Type B pancreatic cell (in vitro differentiated cells): Measurements from ENCODE around the gene PDE4B. TPM values are rescaled to one million over a fixed set of nuclear protein-coding genes. Genes with fewer than 3 reads are reported as not detected.

Experiments
- DNase-seq: peaks from one replicate; pipeline ENCODE4 v3.0.0; 2021; ENCODE audit warnings: mixed read lengths; ENCODE audit not compliant: unreplicated experiment; ENCODE audit errors: extremely low spot score
- H3K27ac Mint-ChIP-seq: 2 replicates; pipeline ENCODE4 v1.8.0; 2021; ENCODE audit warnings: mild to moderate bottlenecking, mixed read lengths
- H3K27me3 Mint-ChIP-seq: 2 replicates; pipeline ENCODE4 v1.8.0; 2021; ENCODE audit warnings: mixed read lengths
- H3K36me3 Mint-ChIP-seq: 2 replicates; pipeline ENCODE4 v1.8.0; 2021; ENCODE audit warnings: mixed read lengths
- H3K4me1 Mint-ChIP-seq: one replicate; pipeline ENCODE4 v1.8.0; 2021; ENCODE audit warnings: mixed read lengths; ENCODE audit not compliant: unreplicated experiment
- H3K4me3 Mint-ChIP-seq: 2 replicates; pipeline ENCODE4 v1.8.0; 2021; ENCODE audit warnings: mild to moderate bottlenecking, mixed read lengths
- H3K9me3 Mint-ChIP-seq: 2 replicates; pipeline ENCODE4 v1.8.0; 2021; ENCODE audit warnings: mixed read lengths
- total RNA-seq: library from RNA; stranded (reverse); gene quantifications from 2 replicates; pipeline ENCODE4 v1.2.1, GENCODE V29; 2021; ENCODE audit warnings: low replicate concordance
- TF ChIP-seq, protein P1 (sequence below): fragments of 200-600 bp; sonication (generic); conservative IDR thresholded peaks from 2 replicates; pipeline ENCODE4 v1.5.0; 2021; ENCODE audit warnings: antibody characterized with exemption, mild to moderate bottlenecking

The PDE4B gene
- total RNA-seq, 1 donor from 2014 or later: 4.7 TPM

DNA sequence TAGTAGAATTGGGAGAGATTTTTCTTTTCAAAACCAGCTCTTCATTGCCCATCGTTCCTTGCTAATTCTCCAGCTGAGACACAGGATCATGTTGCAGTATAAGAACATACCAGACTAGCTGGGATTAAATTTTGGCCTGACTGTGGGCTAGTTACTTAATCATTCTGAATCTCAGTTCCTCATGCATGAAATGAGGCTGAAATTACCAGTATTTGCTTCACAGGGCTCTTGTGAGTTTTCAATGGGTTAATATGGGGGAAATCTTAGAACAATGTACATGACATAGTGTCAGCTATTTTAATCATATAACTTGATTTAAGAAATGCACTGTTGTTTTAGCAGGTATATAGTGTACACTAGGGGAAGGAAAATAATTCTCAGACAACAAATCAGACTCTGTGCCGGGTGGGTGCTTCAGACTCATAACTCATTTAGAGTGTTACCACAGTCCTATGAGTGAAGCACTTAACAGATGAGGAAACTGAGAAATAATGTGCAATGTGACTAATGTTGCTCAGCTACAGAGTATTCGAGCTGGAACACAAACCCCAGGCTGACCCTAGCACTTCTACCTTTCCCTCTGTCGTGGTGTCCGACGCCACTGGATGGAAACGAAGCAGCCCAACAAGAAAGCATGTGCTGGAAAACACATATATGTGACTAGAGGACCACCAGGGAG lies 603.7 kb downstream of the PDE4B start:
- Mint-ChIP-seq H3K27me3 (peaks cover 4% of the 10 kb centered on the region), H3K4me3 (no peak overlapping the region), H3K36me3 (no peaks in the 10 kb centered on the region), H3K9me3 (no peaks in the 10 kb centered on the region), H3K4me1 (no peaks in the 10 kb centered on the region), H3K27ac (no peak overlapping the region)
- TF ChIP-seq, protein P1, sequence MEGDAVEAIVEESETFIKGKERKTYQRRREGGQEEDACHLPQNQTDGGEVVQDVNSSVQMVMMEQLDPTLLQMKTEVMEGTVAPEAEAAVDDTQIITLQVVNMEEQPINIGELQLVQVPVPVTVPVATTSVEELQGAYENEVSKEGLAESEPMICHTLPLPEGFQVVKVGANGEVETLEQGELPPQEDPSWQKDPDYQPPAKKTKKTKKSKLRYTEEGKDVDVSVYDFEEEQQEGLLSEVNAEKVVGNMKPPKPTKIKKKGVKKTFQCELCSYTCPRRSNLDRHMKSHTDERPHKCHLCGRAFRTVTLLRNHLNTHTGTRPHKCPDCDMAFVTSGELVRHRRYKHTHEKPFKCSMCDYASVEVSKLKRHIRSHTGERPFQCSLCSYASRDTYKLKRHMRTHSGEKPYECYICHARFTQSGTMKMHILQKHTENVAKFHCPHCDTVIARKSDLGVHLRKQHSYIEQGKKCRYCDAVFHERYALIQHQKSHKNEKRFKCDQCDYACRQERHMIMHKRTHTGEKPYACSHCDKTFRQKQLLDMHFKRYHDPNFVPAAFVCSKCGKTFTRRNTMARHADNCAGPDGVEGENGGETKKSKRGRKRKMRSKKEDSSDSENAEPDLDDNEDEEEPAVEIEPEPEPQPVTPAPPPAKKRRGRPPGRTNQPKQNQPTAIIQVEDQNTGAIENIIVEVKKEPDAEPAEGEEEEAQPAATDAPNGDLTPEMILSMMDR: no peak
- no peak for DNase-seq

DNA sequence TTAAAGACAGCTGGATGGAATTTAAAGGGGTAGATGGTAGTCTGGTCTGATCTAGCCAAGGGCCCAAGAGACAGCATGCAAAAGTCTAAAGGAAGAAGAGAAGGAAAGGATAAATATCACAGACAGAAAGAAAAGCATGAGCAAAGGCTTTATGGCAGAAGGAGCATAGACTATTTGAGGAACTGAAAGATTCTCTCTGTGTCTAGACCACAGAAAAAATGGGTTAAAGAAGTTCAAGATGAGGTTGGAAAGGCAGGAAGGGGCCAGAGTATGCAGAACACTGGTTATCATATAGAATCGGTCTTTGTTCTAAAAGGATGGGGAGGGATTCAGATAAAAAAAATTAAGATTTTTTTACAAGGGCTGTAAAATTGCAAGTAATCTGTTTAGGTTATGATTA lies 604.5 kb downstream of the PDE4B start:
- Mint-ChIP-seq H3K4me1 (no peaks in the 10 kb centered on the region), H3K36me3 (no peaks in the 10 kb centered on the region), H3K27me3 (peaks cover 6% of the 10 kb centered on the region), H3K4me3 (no peak overlapping the region), H3K9me3 (no peaks in the 10 kb centered on the region), H3K27ac (no peak overlapping the region)
- no peak for DNase-seq
- TF ChIP-seq, protein P1: no peak

DNA sequence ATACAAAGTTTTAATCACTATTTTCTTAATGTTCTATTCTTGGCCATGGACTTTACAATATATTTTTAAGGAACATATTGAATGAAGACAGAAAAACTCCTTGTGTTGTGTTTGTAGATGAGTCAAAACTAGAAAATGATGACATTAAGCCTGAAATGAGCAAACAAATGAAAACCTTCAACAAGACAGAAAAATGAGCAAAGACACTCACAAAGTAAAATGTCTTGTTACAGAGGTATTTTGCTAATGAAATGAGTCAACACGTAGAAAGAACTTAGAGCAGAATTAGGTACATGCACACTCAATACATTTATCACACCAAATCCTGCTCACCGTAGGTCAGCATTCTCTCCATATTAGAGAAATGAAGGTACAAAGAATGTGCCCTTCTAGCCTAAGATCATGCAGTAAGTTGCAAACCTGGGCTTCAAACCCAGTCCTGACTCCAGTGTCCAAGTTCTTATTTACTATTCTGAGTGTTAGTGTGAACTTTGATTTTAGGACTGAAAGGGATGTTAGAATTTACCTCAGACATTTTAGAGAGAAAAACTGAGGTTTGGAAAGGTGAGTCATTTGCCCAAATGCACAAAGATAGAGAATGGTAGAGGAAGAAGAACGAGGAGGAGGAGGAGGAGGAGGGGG lies 607.3 kb downstream of the PDE4B start:
- H3K27me3 Mint-ChIP-seq: peaks cover 6% of the 10 kb centered on the region
- TF ChIP-seq, protein P1: no peak
- no peaks in the 10 kb centered on the region for H3K9me3 Mint-ChIP-seq
- no peaks in the 10 kb centered on the region for H3K36me3 Mint-ChIP-seq
- H3K4me3 Mint-ChIP-seq: no peak overlapping the region
- no peaks in the 10 kb centered on the region for H3K4me1 Mint-ChIP-seq
- no peak overlapping the region for H3K27ac Mint-ChIP-seq
- DNase-seq: no peak

DNA sequence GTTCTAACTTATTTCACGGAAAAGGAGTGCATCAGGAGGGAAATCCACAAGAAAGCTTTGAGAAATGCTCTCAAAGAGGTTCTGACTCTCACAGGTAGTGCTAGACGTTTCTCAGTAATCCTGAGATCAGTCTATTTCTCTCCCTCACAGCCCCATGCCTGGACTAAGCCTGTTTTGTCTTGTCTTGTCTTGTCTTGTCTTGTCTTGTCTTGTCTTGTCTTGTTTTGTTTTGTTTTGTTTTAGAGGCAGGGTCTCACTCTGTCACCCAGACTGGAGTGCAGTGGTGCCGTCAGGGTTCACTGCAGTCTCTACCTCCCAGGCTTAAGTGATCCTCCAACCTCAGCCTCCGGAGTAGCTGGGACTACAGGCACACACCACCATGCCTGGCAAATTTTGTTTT lies 608.0 kb downstream of the PDE4B start:
- TF ChIP-seq, protein P1: no peak
- H3K4me3 Mint-ChIP-seq: no peak overlapping the region

DNA sequence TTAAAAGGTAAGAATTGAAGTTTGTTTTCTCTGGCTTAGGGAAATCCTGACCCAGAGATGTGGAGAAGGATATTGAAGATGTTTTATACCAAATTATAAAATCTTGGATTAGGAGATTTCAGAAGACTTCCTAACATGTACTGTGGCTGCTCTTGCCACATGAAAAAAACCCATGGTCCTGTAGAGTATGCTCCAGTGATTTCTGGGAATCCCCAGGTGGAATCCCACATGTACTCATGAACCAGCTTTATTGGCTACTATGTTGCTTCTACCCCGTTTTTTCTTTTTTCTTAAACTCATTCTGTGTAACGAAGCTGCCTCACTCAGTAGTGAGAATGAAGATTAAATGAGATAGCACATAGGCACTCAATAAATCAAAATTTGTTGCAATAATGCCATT lies 608.5 kb downstream of the PDE4B start:
- no peak overlapping the region for H3K4me3 Mint-ChIP-seq
- H3K9me3 Mint-ChIP-seq: no peaks in the 10 kb centered on the region
- no peaks in the 10 kb centered on the region for H3K36me3 Mint-ChIP-seq
- H3K4me1 Mint-ChIP-seq: no peaks in the 10 kb centered on the region
- no peak overlapping the region for H3K27ac Mint-ChIP-seq
- TF ChIP-seq, protein P1: no peak
- H3K27me3 Mint-ChIP-seq: peaks cover 6% of the 10 kb centered on the region
- DNase-seq: no peak

More for the DNA sequence above, 608.0 kb downstream of the PDE4B start:
- no peak for DNase-seq
- Mint-ChIP-seq H3K27me3 (peaks cover 6% of the 10 kb centered on the region), H3K9me3 (no peaks in the 10 kb centered on the region), H3K36me3 (no peaks in the 10 kb centered on the region), H3K4me1 (no peaks in the 10 kb centered on the region), H3K27ac (no peak overlapping the region)
